HEK293 (cell line): Measurements from ENCODE around the gene SLC40A1.

Experiments
- GLIS1 ChIP-seq: fragments of 450-650 bp; formaldehyde crosslinking; IDR thresholded peaks from 2 replicates; pipeline ENCODE4 v1.5.1; 2016; ENCODE audit warnings: missing biosample characterization, missing genetic modification characterization
- KLF1 ChIP-seq: fragments of 450-650 bp; formaldehyde crosslinking; IDR thresholded peaks from 2 replicates; pipeline ENCODE4 v1.5.1; 2016; ENCODE audit warnings: missing biosample characterization, missing genetic modification characterization
- KLF17 ChIP-seq: fragments of 450-650 bp; formaldehyde crosslinking; IDR thresholded peaks from 2 replicates; pipeline ENCODE4 v1.5.1; 2016; ENCODE audit warnings: missing biosample characterization, missing genetic modification characterization
- OSR2 ChIP-seq: fragments of 450-650 bp; formaldehyde crosslinking; IDR thresholded peaks from 2 replicates; pipeline ENCODE4 v1.5.1; 2016; ENCODE audit warnings: missing biosample characterization, missing genetic modification characterization
- PATZ1 ChIP-seq: fragments of 450-650 bp; formaldehyde crosslinking; IDR thresholded peaks from 2 replicates; pipeline ENCODE4 v1.5.1; 2016; ENCODE audit warnings: missing biosample characterization, missing genetic modification characterization
- PRDM2 ChIP-seq: fragments of 450-650 bp; formaldehyde crosslinking; IDR thresholded peaks from 2 replicates; pipeline ENCODE4 v1.5.1; 2016; ENCODE audit warnings: missing biosample characterization, missing genetic modification characterization, borderline replicate concordance
- SALL2 ChIP-seq: fragments of 450-650 bp; formaldehyde crosslinking; IDR thresholded peaks from 2 replicates; pipeline ENCODE4 v1.5.0; 2017; ENCODE audit warnings: missing biosample characterization, mild to moderate bottlenecking, missing genetic modification characterization, borderline replicate concordance
- SCRT2 ChIP-seq: fragments of 450-650 bp; formaldehyde crosslinking; IDR thresholded peaks from 2 replicates; pipeline ENCODE4 v1.5.1; 2016; ENCODE audit warnings: missing biosample characterization, missing genetic modification characterization
- YY1 ChIP-seq: fragments of 450-650 bp; formaldehyde crosslinking; IDR thresholded peaks from 2 replicates; pipeline ENCODE4 v1.5.1; 2018; ENCODE audit warnings: missing biosample characterization, missing genetic modification characterization
- ZBTB11 ChIP-seq: fragments of 450-650 bp; formaldehyde crosslinking; conservative IDR thresholded peaks from 2 replicates; pipeline ENCODE4 v1.5.1; 2016; ENCODE audit warnings: low read depth, missing biosample characterization, missing genetic modification characterization
- ZBTB21 ChIP-seq: fragments of 450-650 bp; formaldehyde crosslinking; IDR thresholded peaks from 2 replicates; pipeline ENCODE4 v1.5.1; 2017; ENCODE audit warnings: missing biosample characterization, missing genetic modification characterization
- ZIC2 ChIP-seq: fragments of 450-650 bp; formaldehyde crosslinking; IDR thresholded peaks from 2 replicates; pipeline ENCODE4 v1.5.1; 2016; ENCODE audit warnings: missing biosample characterization, missing genetic modification characterization
- ZNF2 ChIP-seq: fragments of 450-650 bp; formaldehyde crosslinking; IDR thresholded peaks from 2 replicates; pipeline ENCODE4 v1.5.1; 2016; ENCODE audit warnings: missing biosample characterization, missing genetic modification characterization
- ZNF211 ChIP-seq: fragments of 450-650 bp; formaldehyde crosslinking; IDR thresholded peaks from 2 replicates; pipeline ENCODE4 v1.5.1; 2016; ENCODE audit warnings: low read depth, missing biosample characterization, missing genetic modification characterization
- ZNF266 ChIP-seq: fragments of 450-650 bp; formaldehyde crosslinking; IDR thresholded peaks from 2 replicates; pipeline ENCODE4 v1.5.1; 2016; ENCODE audit warnings: missing biosample characterization, missing genetic modification characterization, low read depth
- ZNF324 ChIP-seq: fragments of 450-650 bp; formaldehyde crosslinking; IDR thresholded peaks from 2 replicates; pipeline ENCODE4 v1.5.1; 2016; ENCODE audit warnings: missing biosample characterization, missing genetic modification characterization
- ZNF423 ChIP-seq: fragments of 450-650 bp; formaldehyde crosslinking; IDR thresholded peaks from 2 replicates; pipeline ENCODE4 v1.5.1; 2016; ENCODE audit warnings: missing biosample characterization, missing genetic modification characterization
- ZNF426 ChIP-seq: fragments of 450-650 bp; formaldehyde crosslinking; IDR thresholded peaks from 2 replicates; pipeline ENCODE4 v1.5.1; 2017; ENCODE audit warnings: missing biosample characterization, missing genetic modification characterization, mild to moderate bottlenecking, inconsistent platforms, moderate library complexity
- ZNF433 ChIP-seq: fragments of 450-650 bp; formaldehyde crosslinking; IDR thresholded peaks from 2 replicates; pipeline ENCODE4 v1.5.1; 2016; ENCODE audit warnings: missing biosample characterization, missing genetic modification characterization, low read depth
- ZNF549 ChIP-seq: fragments of 450-650 bp; IDR thresholded peaks from 2 replicates; pipeline ENCODE4 v1.5.1; 2018; ENCODE audit warnings: missing biosample characterization, missing genetic modification characterization, mild to moderate bottlenecking, inconsistent platforms, moderate library complexity
- ZNF629 ChIP-seq: fragments of 450-650 bp; formaldehyde crosslinking; IDR thresholded peaks from 2 replicates; pipeline ENCODE4 v1.5.1; 2017; ENCODE audit warnings: missing biosample characterization, missing genetic modification characterization
- ZNF645 ChIP-seq: fragments of 450-650 bp; formaldehyde crosslinking; IDR thresholded peaks from 2 replicates; pipeline ENCODE4; 2016; ENCODE audit warnings: missing biosample characterization, missing genetic modification characterization
- ZNF776 ChIP-seq: fragments of 450-650 bp; formaldehyde crosslinking; IDR thresholded peaks from 2 replicates; pipeline ENCODE4 v1.5.0; 2017; ENCODE audit warnings: missing biosample characterization, missing genetic modification characterization, borderline replicate concordance
- ZNF785 ChIP-seq: fragments of 450-650 bp; formaldehyde crosslinking; IDR thresholded peaks from 2 replicates; pipeline ENCODE4 v1.5.1; 2016; ENCODE audit warnings: missing biosample characterization, missing genetic modification characterization
- ZNF843 ChIP-seq: fragments of 450-650 bp; formaldehyde crosslinking; IDR thresholded peaks from 2 replicates; pipeline ENCODE4 v1.5.1; 2016; ENCODE audit warnings: missing biosample characterization, missing genetic modification characterization

SLC40A1 gene

GRCh38 chr2:189580658-189581353 is at the start of gene SLC40A1 (continued):
- no peak for TF ChIP-seq ZNF426 (tag by site-specific recombination)
- TF ChIP-seq ZNF266 (tag by site-specific recombination), result no peak
- TF ChIP-seq PATZ1 (tag by site-specific recombination), result no peak
- no peak for TF ChIP-seq KLF17 (tag by site-specific recombination)
- TF ChIP-seq ZNF645 (tag by site-specific recombination), result no peak
- no peak for TF ChIP-seq ZNF2
- no peak for TF ChIP-seq ZNF785 (tag by site-specific recombination)
- TF ChIP-seq ZNF629 (tag by site-specific recombination), result no peak
- TF ChIP-seq OSR2 (tag by site-specific recombination), result no peak
- TF ChIP-seq SALL2 (tag by site-specific recombination), result no peak
- TF ChIP-seq ZNF549 (tag by site-specific recombination), result no peak
- TF ChIP-seq ZNF324 (tag by site-specific recombination), result no peak
- no peak for TF ChIP-seq ZBTB21
- TF ChIP-seq ZNF423, result 0 out of 2 replicates have a peak, but pooled peaks have one; percentile 45
- TF ChIP-seq ZNF776 (tag by site-specific recombination), result no peak
- 0 out of 2 replicates have a peak, but pooled peaks have one; percentile 34 for TF ChIP-seq GLIS1 (tag by site-specific recombination)
- TF ChIP-seq SCRT2 (tag by site-specific recombination), result no peak
- TF ChIP-seq KLF1 (tag by site-specific recombination), result no peak
- TF ChIP-seq ZIC2 (tag by site-specific recombination), result peak; percentile 61
- peak; percentile 41; the same call in 1 of the 2 replicates for TF ChIP-seq YY1 (tag by site-specific recombination)
- TF ChIP-seq ZNF433 (tag by site-specific recombination), result no peak
- no peak for TF ChIP-seq ZBTB11 (tag by site-specific recombination)
- no peak for TF ChIP-seq ZNF211
- no peak for TF ChIP-seq ZNF843 (tag by site-specific recombination)
- no peak for TF ChIP-seq PRDM2 (tag by site-specific recombination)
